K562 (cell line): ENCODE data around the gene HSF5. TPM values are rescaled to one million over a fixed set of nuclear protein-coding genes. Genes with fewer than 3 reads are reported as not detected.

ENCODE experiments used
- ATAC-seq: fragments of 200-7000 bp; cut with Tn5 transposase; 3 replicates; pipeline ENCODE4 v1.9.1; 2020; ENCODE audit warnings: moderate library complexity
- BruUV-seq: library from RNA; stranded (reverse); fragments of 400-500 nt; replicated peaks from 2 replicates; lab custom pipeline; 2021; lab: Mats Ljungman, UMichigan
- CTCF ChIA-PET: fragments of 300-600 bp; formaldehyde crosslinking; extraction: SDS; loops from one replicate; lab custom pipeline; 2021; ENCODE audit warnings: low intra/inter-chr PET ratio; lab: Yijun Ruan, JAX
- POLR2A ChIA-PET: fragments of 300-600, 350-650 bp; sonication (Branson Sonifier 250); formaldehyde crosslinking; extraction: SDS; loops from one replicate; lab custom pipeline; 2021; ENCODE audit warnings: antibody characterized with exemption, inconsistent platforms; lab: Yijun Ruan, JAX
- DNase-seq, 4 experiments: peaks; one replicate each; pipeline versions ENCODE4 v3.0.0 to v3.0.0-alpha.2; 2011 to 2018; ENCODE audit warnings: low spot score in 3 of 4, mixed read lengths in 3 of 4; ENCODE audit errors: extremely low read depth in 1 of 4
- FAIRE-seq: peaks from 2 replicates; lab custom pipeline; 2011; peaks lifted over from hg19 to GRCh38; lab: Jason Lieb, UNC
- H2AFZ ChIP-seq: 2 replicates; pipeline ENCODE4 v1.6.0; 2011; ENCODE audit warnings: low read depth, low read length, control low read depth, inconsistent platforms
- H3K27ac ChIP-seq: fragments of 200-600 bp; 3 replicates; pipeline ENCODE4 v1.8.0; 2011; ENCODE audit warnings: low read depth, mild to moderate bottlenecking, control low read depth, inconsistent platforms, low read length, moderate library complexity, mixed read lengths; ENCODE audit errors: extremely low read depth
- H3K27me3 ChIP-seq, 2 experiments: fragments of 300-600 bp in 1 of 2; 2 replicates in 1 of 2; 3 replicates in 1 of 2; pipeline versions ENCODE4 v1.6.0 to v1.8.0; 2011; ENCODE audit warnings: inconsistent platforms in 2 of 2, low read length in 2 of 2, mild to moderate bottlenecking in 1 of 2, mixed read lengths in 1 of 2, moderate library complexity in 1 of 2; ENCODE audit not compliant: control insufficient read depth in 2 of 2, insufficient read depth in 2 of 2
- H3K36me3 ChIP-seq: fragments of 300-600 bp; 3 replicates; pipeline ENCODE4 v1.8.0; 2011; ENCODE audit warnings: mild to moderate bottlenecking, low read length, inconsistent platforms; ENCODE audit not compliant: control insufficient read depth, insufficient read depth
- H3K4me1 ChIP-seq, 2 experiments: fragments of 200-600 bp in 1 of 2; replicated peaks in 1 of 2; 2 replicates in 1 of 2; 3 replicates in 1 of 2; pipeline versions ENCODE4 v1.5.1 to v1.8.0; 2011; ENCODE audit warnings: inconsistent platforms in 2 of 2, low read length in 2 of 2, mild to moderate bottlenecking in 1 of 2, mixed read lengths in 1 of 2, moderate library complexity in 1 of 2; ENCODE audit not compliant: control insufficient read depth in 2 of 2, insufficient read depth in 2 of 2
- H3K4me2 ChIP-seq: 2 replicates; pipeline ENCODE4 v1.6.1; 2011; ENCODE audit warnings: low read length, control low read depth, inconsistent platforms, mixed read lengths; ENCODE audit not compliant: insufficient read depth
- H3K4me3 ChIP-seq: fragments of 200-600 bp; sonication (generic), shearing (Covaris generic); 2 replicates; pipeline ENCODE4 v1.5.1; 2016; ENCODE audit warnings: control low read depth, inconsistent platforms
- H3K79me2 ChIP-seq: fragments of 200-600 bp; 3 replicates; pipeline ENCODE4 v1.8.0; 2011; ENCODE audit warnings: low read length, inconsistent platforms; ENCODE audit not compliant: control insufficient read depth, insufficient read depth
- H3K9ac ChIP-seq, 2 experiments: 2 replicates each; pipeline versions ENCODE4 v1.6.0 to v1.6.1; 2011; ENCODE audit warnings: low read depth in 2 of 2, low read length in 2 of 2, control low read depth in 1 of 2, inconsistent platforms in 1 of 2, mild to moderate bottlenecking in 1 of 2, mixed read lengths in 1 of 2; ENCODE audit not compliant: insufficient read depth in 1 of 2
- H3K9me1 ChIP-seq: one replicate; pipeline ENCODE4 v1.6.0; 2011; ENCODE audit warnings: inconsistent platforms, mild to moderate bottlenecking, low read length, moderate library complexity; ENCODE audit not compliant: control insufficient read depth, insufficient read depth
- H3K9me3 ChIP-seq: replicated peaks from 2 replicates; pipeline ENCODE4 v1.5.1; 2011; ENCODE audit warnings: low read depth, low read length, inconsistent platforms; ENCODE audit not compliant: control insufficient read depth, insufficient read depth
- H4K20me1 ChIP-seq: replicated peaks from 2 replicates; pipeline ENCODE4 v1.6.1; 2011; ENCODE audit warnings: low read length, inconsistent platforms, mixed read lengths; ENCODE audit not compliant: control insufficient read depth, insufficient read depth
- GMEB1 ChIP-seq: fragments of 250-450 bp; sonication (Bioruptor Pico); IDR thresholded peaks from 2 replicates; pipeline ENCODE4 v1.4.0; 2020; ENCODE audit warnings: mild to moderate bottlenecking
- HNRNPUL1 ChIP-seq: fragments of 200-400 bp; formaldehyde crosslinking; IDR thresholded peaks from 2 replicates; pipeline ENCODE4 v1.6.1; 2017; ENCODE audit warnings: low read length
- MAZ ChIP-seq, 2 experiments: fragments of 450-650 bp in 1 of 2; sonication (generic) in 1 of 2; formaldehyde crosslinking; IDR thresholded peaks in 1 of 2; conservative IDR thresholded peaks in 1 of 2; 2 replicates each; pipeline versions ENCODE4 v1.4.0 to v1.5.0; 2020; ENCODE audit warnings: mild to moderate bottlenecking in 1 of 2, missing genetic modification reagents in 1 of 2
- REST ChIP-seq, 2 experiments: fragments of 450-650 bp; formaldehyde crosslinking in 1 of 2; IDR thresholded peaks; 2 replicates each; pipeline versions ENCODE4 v1.4.0 to v1.6.1; 2014 to 2020; ENCODE audit warnings: mild to moderate bottlenecking in 2 of 2, borderline replicate concordance in 1 of 2, low read depth in 1 of 2
- SLC30A9 ChIP-seq: fragments of 250-450 bp; sonication (Bioruptor Pico); IDR thresholded peaks from 2 replicates; pipeline ENCODE4 v1.8.0; 2022; ENCODE audit warnings: mild to moderate bottlenecking, moderate library complexity
- WGBS: fragments of 100-300 bp; shearing (Covaris generic); methylation state at CpG from one replicate; pipeline ENCODE4 v1.1.6; 2016; ENCODE audit warnings: low coverage, mixed read lengths; ENCODE audit not compliant: insufficient coverage; ENCODE audit errors: missing lambda C conversion rate; 5-methylcytosine and 5-hydroxymethylcytosine counted together
- in situ Hi-C: fragments of 300-500 bp; cut with MboI; formaldehyde crosslinking; loops from 4 replicates; pipeline ENCODE4 v1.15.0; 2018; ENCODE audit warnings: inconsistent platforms, mixed read lengths
- intact Hi-C: fragments of 100-400 bp; cut with micrococcal nuclease; formaldehyde crosslinking; loops from 2 replicates; pipeline ENCODE4 v1.14.2; 2022
- polyA plus RNA-seq, 8 experiments: library from polyadenylated mRNA; depleted of rRNA in 4 of 8; stranded (reverse) in 5 of 8; unstranded in 3 of 8; fragments of >200 nt; fragmentation: Nextera tagmentation in 2 of 8; fragmentation: Illumina TruSeq in 1 of 8; extraction: Ambion mirVana in 2 of 8; extraction: Trizol in 1 of 8; gene quantifications; 2 replicates each; pipeline versions ENCODE4 v1.2.1 to v1.2.3, GENCODE V29; 2011 to 2014; ENCODE audit warnings: inconsistent platforms in 1 of 8, missing spikeins in 1 of 8
- total RNA-seq, 7 experiments: library from RNA; depleted of rRNA in 6 of 7; stranded (reverse); fragments of >200 nt in 6 of 7; fragmentation: Illumina TruSeq in 2 of 7; extraction: Trizol in 2 of 7; gene quantifications; 2 replicates each; pipeline versions ENCODE4 v1.2.1 to v1.2.3, GENCODE V29; 2011 to 2021; ENCODE audit warnings: low replicate concordance in 1 of 7

The HSF5 gene
- total and polyA plus RNA-seq, 9 of the 15 experiments (the other 6 are each of a cell fraction or from before 2014, with no cell fraction given): 0.04 TPM; not detected in 8

GRCh38 chr17:58531661-58532554 is 43.7 kb upstream of the HSF5 start:
- H3K9ac ChIP-seq: peak overlapping the region in 1 of 2 experiments; percentile 84; a peak in 2 of 4 replicates
- peak overlapping the region; percentile 55 for H2AFZ ChIP-seq
- peak; percentile 67 for TF ChIP-seq REST (IDR thresholded peaks at IDR 0.05; ENCODE audit: borderline replicate concordance)
- no peak for TF ChIP-seq REST (CRISPR knock-in tag; IDR thresholded peaks at IDR 0.05; ENCODE audit: low read depth)
- TF ChIP-seq HNRNPUL1: no peak
- TF ChIP-seq MAZ (CRISPR knock-in tag; conservative IDR thresholded peaks at IDR 0.05 in 1 of 2, IDR thresholded peaks at IDR 0.05 in 1 of 2): peak; percentile 60 to 86; a peak in 3 of 4 replicates
- no peak for TF ChIP-seq SLC30A9 (CRISPR knock-in tag)
- TF ChIP-seq GMEB1: 0 out of 2 replicates have a peak, but pooled peaks have one; percentile 53

More at GRCh38 chr17:58531661-58532554, 43.7 kb upstream of the HSF5 start:
- ATAC-seq (peak; percentile 97), FAIRE-seq (no peak), DNase-seq (peak; percentile 77 to 96 (median 92))
- peak overlapping the region; percentile 69 for H3K4me2 ChIP-seq
- H3K27me3 ChIP-seq: peaks cover 2 to 7% of the 10 kb centered on the region in 2 experiments; a peak in 4 of 5 replicates
- 14% methylated on average over 40 of the region's 82 CpGs for WGBS
- CTCF ChIA-PET: no interaction called here
- H3K4me3 ChIP-seq: peak overlapping the region; percentile 33
- H3K9me1 ChIP-seq: no peaks in the 10 kb centered on the region
- peaks cover 4% of the 10 kb centered on the region for H4K20me1 ChIP-seq
- no peaks in the 10 kb centered on the region for H3K36me3 ChIP-seq
- H3K9me3 ChIP-seq: no peaks in the 10 kb centered on the region
- H3K79me2 ChIP-seq: no peaks in the 10 kb centered on the region
- intact Hi-C loops (no loop called here), in situ Hi-C loops (no loop called here)
- H3K27ac ChIP-seq: no peak overlapping the region
- no TSS peak for BruUV-seq
- POLR2A ChIA-PET: interaction anchor here (0.6 to 3.0 kb wide), 9 partner anchors 14 to 327 kb away, joined by 3 to 24 read pairs (median 4); partner anchors contain the start of gene RAD51C
- H3K4me1 ChIP-seq: peaks cover 7 to 10% of the 10 kb centered on the region in 2 experiments; a peak in 4 of 5 replicates
